NCI-H345 treated with DMSO at 0.1 percent for 48 hours (cell line): ENCODE measurements around the gene KRT36.

ENCODE experiments used
- DNase-seq: peaks from one replicate; lab custom pipeline; 2025; ENCODE audit not compliant: unreplicated experiment; lab: John Stamatoyannopoulos, UW

The KRT36 gene

GRCh38 chr17:41442739-41443138 lies 47.0 kb downstream of the KRT36 start:
- no peak for DNase-seq

- DNase-seq = no peak
Observed at GRCh38 chr17:41440531-41441033, 49.1 kb downstream of the KRT36 start, which contains the start of gene KRT38. KRT38 (minus strand) TSS chr17:41440983; CDS start chr17:41440921, 62 bp downstream.

GRCh38 chr17:41439375-41439774 lies 50.3 kb downstream of the KRT36 start:
- no peak for DNase-seq

- no peak for DNase-seq
Observed at GRCh38 chr17:41437769-41438168, 51.9 kb downstream of the KRT36 start.

- no peak for DNase-seq
Observed at GRCh38 chr17:41437254-41437653, 52.5 kb downstream of the KRT36 start.
